ENCODE measurements around the gene SEMA5A. TPM values are rescaled to one million over a fixed set of nuclear protein-coding genes. Genes with fewer than 3 reads are reported as not detected.

Gene SEMA5A
- total RNA-seq, 1 experiment from 2014 or later = 15.9 TPM

DNA sequence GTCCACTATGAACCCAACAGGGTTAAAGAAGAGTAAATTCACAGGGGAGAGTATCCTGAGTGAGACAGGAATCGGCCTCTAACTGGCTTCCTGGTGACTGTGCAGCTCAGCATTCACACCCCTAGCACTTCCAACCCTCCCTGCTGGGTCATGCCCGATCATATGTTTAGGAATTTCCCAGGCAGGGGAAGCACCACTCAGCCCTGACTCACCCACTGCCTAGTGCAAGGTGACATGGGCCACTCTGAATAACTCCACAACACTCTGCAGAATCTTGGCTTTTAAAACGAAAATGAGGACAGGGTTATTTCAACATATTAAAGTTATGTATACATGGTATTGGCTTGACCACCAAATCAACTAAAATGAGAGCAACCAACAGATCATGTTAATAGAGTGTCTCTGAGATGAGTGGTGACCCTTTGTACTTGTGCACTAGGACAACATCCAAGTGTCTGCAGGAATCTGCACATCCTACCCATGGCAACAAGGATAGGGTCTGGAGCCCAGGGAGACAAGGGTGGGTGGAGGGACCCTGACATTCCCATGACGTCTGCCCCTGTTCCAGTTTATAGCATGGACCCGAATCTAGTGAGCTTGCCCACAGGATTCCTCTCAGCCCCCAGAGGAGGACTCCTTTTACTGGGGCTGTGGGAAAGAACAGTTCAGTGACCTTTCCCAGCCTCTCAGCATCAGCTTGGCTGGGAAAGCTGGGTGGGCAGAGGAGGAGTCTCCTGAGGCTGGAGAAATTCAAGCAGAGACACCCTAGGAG is 485.8 kb downstream of the SEMA5A start:
- DNase-seq (ENCODE audit: low read depth in 1 of 2, low spot score in 2 of 2) = peak; percentile 82 to 92
- no peaks in the 10 kb centered on the region for H3K9me3 ChIP-seq (replicated peaks)
- no peak overlapping the region for H3K4me3 ChIP-seq
- peak overlapping the region; percentile 47 for H3K27ac ChIP-seq
- H3K36me3 ChIP-seq = no peaks in the 10 kb centered on the region; the same call in 1 of the 2 replicates
- peaks cover 17% of the 10 kb centered on the region for H3K4me1 ChIP-seq (replicated peaks)
- H3K27me3 ChIP-seq (replicated peaks) = no peaks in the 10 kb centered on the region

DNA sequence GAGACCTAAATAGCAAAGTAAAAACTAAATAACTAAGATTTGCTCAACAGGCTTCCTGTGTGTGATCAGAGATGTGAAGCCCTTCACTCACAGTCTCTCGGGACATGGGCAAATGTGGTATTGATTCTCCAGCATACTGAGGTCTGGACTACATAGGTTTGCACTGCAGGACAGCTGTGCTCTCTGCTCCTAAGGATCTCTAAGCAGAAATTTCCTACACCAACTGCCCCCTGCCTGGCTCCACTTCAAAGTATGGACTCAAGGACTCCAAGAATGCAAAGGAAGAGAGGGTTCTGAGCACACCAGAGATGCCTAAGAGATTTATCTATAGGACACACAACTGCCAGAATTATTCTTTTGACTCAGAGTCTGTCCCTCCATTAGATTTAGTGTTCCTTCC is 487.2 kb downstream of the SEMA5A start:
- H3K27me3 ChIP-seq (replicated peaks) = no peaks in the 10 kb centered on the region
- H3K36me3 ChIP-seq = no peaks in the 10 kb centered on the region
- no peak overlapping the region for H3K27ac ChIP-seq
- DNase-seq (ENCODE audit: low read depth in 1 of 2, low spot score in 2 of 2) = no peak
- H3K9me3 ChIP-seq (replicated peaks) = no peaks in the 10 kb centered on the region
- H3K4me3 ChIP-seq = no peak overlapping the region
- peaks cover 17% of the 10 kb centered on the region for H3K4me1 ChIP-seq (replicated peaks)

DNA sequence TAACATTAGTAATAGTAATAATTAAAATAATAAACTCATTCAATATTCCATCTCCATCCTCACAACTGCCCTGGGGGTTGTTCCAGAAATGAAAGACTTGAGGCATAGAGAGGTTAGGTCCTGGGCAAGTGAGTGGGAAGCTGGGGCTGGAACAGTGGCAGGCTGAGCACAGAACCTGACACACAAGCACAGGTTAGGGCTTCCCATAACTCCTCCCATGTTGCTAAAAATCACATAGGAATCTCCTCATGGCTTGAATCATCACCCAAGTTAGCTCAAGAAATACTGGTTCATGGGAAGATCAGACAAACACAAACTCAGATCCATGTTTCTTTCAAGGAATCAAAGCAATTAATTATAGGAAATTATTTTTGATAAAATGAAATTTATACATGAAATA is 487.7 kb downstream of the SEMA5A start:
- no peaks in the 10 kb centered on the region for H3K27me3 ChIP-seq (replicated peaks)
- H3K36me3 ChIP-seq = no peaks in the 10 kb centered on the region
- H3K4me1 ChIP-seq (replicated peaks) = peaks cover 17% of the 10 kb centered on the region
- DNase-seq (ENCODE audit: low read depth in 1 of 2, low spot score in 2 of 2) = no peak
- H3K27ac ChIP-seq = no peak overlapping the region
- H3K9me3 ChIP-seq (replicated peaks) = no peaks in the 10 kb centered on the region
- H3K4me3 ChIP-seq = no peak overlapping the region

DNA sequence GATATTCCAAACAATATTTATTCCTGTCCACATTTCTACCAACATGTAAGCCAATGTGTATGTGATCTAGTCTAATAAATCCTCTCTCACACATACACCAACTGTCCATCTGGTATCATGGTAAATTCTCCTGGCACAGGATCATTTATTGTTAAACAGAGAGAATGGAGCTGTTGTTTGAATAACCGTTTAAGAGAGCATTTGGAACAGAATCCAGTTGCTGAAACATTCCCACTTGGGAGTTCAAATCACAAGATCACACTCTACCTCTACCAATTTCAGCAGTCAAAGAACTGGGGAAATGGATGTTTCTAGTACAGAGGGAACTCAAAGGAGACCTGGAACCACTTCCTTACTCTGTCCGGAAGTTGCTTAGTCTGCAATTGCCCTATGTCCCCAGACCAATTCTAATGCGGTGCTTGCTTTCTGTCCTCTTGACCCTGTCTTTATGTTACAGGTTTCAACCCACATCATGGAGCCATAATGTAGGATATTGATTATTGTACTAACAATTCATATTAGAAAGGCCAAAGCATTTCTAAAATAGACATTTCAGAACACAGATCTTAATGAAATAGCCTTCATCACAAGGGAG is 488.4 kb downstream of the SEMA5A start:
- Histone ChIP-seq H3K9me3 (replicated peaks) (no peaks in the 10 kb centered on the region), H3K36me3 (no peaks in the 10 kb centered on the region), H3K27ac (no peak overlapping the region), H3K4me1 (replicated peaks) (peaks cover 17% of the 10 kb centered on the region), H3K4me3 (no peak overlapping the region), H3K27me3 (replicated peaks) (no peaks in the 10 kb centered on the region)
- no peak for DNase-seq (ENCODE audit: low read depth in 1 of 2, low spot score in 2 of 2)

DNA sequence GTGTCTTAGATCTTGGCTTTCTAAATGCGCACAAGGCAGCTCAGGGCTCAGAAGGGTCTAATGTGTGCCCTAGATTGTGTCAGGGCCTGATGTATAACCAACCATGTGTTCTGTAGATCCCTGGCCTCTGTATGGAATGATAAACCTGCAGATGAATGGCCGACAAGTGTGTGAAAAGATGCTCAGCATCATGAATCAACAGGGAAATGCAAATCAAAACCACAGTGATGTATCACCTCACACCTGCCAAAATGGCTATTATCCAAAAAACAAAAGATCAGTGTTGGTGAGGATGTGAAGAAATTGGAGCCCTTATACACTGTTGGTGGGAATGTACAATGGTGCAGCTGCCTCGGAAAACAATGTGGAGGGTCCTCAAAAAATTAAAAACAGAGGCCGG is 489.8 kb downstream of the SEMA5A start:
- Histone ChIP-seq H3K27ac (no peak overlapping the region), H3K4me3 (no peak overlapping the region), H3K27me3 (replicated peaks) (no peaks in the 10 kb centered on the region), H3K4me1 (replicated peaks) (peaks cover 17% of the 10 kb centered on the region), H3K9me3 (replicated peaks) (no peaks in the 10 kb centered on the region), H3K36me3 (no peaks in the 10 kb centered on the region)
- no peak for DNase-seq (ENCODE audit: low read depth in 1 of 2, low spot score in 2 of 2)

DNA sequence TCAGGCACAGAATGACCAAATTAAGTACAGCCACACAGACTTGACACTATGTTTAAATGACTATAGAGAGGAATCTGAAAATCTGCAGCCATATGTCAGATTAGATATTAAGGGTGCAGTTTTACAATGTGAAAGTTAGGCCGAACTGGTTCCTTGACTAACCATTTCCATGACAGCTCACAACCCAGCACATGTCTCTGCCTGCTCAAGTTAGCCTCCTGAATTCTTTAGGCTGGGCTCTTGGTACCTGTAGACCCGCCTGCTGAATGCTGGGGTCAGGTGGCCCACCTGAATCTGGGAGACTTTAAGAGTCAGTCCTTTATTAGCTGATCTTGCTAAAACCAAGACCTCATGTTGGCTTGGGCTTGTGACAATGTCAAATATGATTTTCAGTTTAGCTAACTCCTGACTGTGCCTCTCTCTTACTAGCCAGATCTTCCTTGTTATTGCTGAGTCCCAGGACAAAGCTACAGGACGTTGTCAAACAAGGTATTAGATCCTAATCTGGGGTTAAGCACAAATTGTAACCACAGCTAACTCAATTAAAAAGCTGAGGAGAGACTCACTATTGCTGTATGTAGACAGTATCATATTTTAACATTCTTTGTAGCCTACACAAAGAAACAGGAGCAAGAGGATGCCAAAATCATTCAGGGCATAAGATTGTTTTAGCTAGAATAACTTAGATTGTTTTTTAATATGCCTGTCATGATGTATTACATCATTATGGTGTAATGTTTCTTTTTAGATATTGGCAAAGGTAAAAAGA is 490.9 kb downstream of the SEMA5A start:
- no peaks in the 10 kb centered on the region for H3K9me3 ChIP-seq (replicated peaks)
- no peak overlapping the region for H3K4me3 ChIP-seq
- no peaks in the 10 kb centered on the region for H3K36me3 ChIP-seq
- H3K4me1 ChIP-seq (replicated peaks) = peaks cover 12% of the 10 kb centered on the region
- H3K27ac ChIP-seq = no peak overlapping the region
- no peaks in the 10 kb centered on the region for H3K27me3 ChIP-seq (replicated peaks)
- DNase-seq (ENCODE audit: low read depth in 1 of 2, low spot score in 2 of 2) = no peak

DNA sequence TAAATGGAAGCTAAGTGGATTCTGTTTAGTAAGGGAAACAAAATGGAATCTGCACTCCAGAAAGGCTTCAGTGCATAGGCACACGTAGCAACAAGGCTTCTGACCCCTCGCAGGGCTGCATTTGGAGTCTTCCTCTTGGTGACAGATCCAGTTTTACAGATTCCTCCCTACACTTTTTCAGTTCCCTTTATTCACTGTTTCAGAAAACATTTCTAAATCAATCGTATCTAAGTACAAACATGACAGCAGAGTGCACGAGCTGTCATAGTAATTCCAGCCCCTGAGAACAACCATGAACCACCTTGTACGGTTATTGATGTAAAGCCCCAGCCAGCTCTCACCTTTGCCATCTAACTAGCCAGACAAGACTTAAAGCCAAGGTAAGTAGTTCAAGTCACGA is 491.6 kb downstream of the SEMA5A start:
- no peak overlapping the region for H3K27ac ChIP-seq

DNA sequence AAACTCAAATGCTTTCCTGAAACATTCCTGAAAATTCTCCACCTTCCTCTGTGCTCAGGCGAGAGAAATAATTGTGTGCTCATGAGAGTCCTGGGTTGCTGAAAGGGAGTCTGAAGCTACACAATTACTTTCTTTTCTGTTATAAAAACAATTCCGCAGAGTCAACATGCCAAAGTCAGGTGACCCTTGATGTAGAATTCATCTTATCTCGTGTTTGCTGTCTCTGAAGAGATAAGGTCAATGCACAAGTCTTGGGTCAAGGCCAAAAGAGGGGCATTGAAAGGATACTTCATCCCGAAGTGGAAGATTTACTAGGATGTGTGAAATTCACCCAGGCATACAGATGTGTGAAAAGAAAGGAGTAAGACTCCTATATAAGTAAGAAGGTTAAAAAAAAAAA is 493.5 kb downstream of the SEMA5A start:
- Histone ChIP-seq H3K4me1 (replicated peaks) (peaks cover 2% of the 10 kb centered on the region), H3K9me3 (replicated peaks) (no peaks in the 10 kb centered on the region), H3K36me3 (peaks cover 6% of the 10 kb centered on the region; the same call in 1 of the 2 replicates), H3K4me3 (no peak overlapping the region), H3K27me3 (replicated peaks) (no peaks in the 10 kb centered on the region), H3K27ac (no peak overlapping the region)
- no peak for DNase-seq (ENCODE audit: low read depth in 1 of 2, low spot score in 2 of 2)

More for the DNA sequence above, 491.6 kb downstream of the SEMA5A start:
- peaks cover 6% of the 10 kb centered on the region; the same call in 1 of the 2 replicates for H3K4me1 ChIP-seq (replicated peaks)
- no peaks in the 10 kb centered on the region for H3K27me3 ChIP-seq (replicated peaks)
- H3K4me3 ChIP-seq = no peak overlapping the region
- H3K36me3 ChIP-seq = 0 out of 2 replicates have a peak, but pooled peaks cover 3% of the 10 kb centered on the region
- H3K9me3 ChIP-seq (replicated peaks) = no peaks in the 10 kb centered on the region
- DNase-seq (ENCODE audit: low read depth in 1 of 2, low spot score in 2 of 2) = no peak

DNA sequence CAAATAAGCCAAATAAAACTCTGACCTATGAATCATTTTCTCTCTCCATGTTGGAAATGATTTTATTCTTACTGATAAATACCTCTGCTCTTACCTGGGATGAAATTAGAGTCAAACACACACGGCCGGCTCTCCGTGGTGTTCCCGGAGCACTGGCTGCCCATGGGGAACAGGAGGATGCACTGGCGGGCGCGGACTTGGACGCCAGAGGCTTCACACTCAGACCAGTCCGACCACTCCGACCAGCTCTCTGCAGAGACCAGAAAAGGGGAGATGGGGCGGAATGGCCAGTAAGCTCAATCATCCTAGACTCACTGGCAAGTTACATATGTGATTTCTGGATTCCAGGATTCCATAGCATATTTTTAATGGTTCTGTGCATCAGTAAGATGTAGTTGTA is 494.1 kb downstream of the SEMA5A start:
- Histone ChIP-seq H3K4me1 (replicated peaks) (peaks cover 9% of the 10 kb centered on the region), H3K27ac (no peak overlapping the region), H3K36me3 (peaks cover 6% of the 10 kb centered on the region; the same call in 1 of the 2 replicates), H3K27me3 (replicated peaks) (no peaks in the 10 kb centered on the region), H3K4me3 (no peak overlapping the region), H3K9me3 (replicated peaks) (no peaks in the 10 kb centered on the region)
- DNase-seq (ENCODE audit: low read depth in 1 of 2, low spot score in 2 of 2) = no peak

DNA sequence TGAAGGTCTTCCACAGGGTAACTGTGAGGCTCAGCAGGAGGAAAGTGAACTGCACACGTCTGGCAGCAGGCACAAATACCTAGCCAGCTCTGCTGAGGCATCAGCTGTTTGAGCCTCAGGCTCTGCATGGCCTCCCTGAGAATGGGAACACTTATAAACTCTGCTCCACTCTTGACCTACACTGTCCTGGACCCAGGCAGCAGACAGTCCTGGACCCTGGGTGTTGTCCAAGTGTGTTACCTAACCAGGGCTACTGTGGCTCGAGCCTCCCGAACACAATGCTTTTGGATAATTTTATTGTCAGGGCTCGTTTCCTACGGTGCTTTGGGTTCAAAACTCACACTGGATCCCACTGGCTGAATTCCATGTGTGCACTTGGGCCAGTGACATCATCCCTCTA is 497.9 kb downstream of the SEMA5A start:
- Histone ChIP-seq H3K4me1 (replicated peaks) (peaks cover 15% of the 10 kb centered on the region), H3K4me3 (no peak overlapping the region), H3K27ac (no peak overlapping the region), H3K9me3 (replicated peaks) (no peaks in the 10 kb centered on the region; the same call in 1 of the 2 replicates), H3K27me3 (replicated peaks) (no peaks in the 10 kb centered on the region), H3K36me3 (peaks cover 15% of the 10 kb centered on the region; the same call in 1 of the 2 replicates)
- DNase-seq (ENCODE audit: low read depth in 1 of 2, low spot score in 2 of 2) = no peak

DNA sequence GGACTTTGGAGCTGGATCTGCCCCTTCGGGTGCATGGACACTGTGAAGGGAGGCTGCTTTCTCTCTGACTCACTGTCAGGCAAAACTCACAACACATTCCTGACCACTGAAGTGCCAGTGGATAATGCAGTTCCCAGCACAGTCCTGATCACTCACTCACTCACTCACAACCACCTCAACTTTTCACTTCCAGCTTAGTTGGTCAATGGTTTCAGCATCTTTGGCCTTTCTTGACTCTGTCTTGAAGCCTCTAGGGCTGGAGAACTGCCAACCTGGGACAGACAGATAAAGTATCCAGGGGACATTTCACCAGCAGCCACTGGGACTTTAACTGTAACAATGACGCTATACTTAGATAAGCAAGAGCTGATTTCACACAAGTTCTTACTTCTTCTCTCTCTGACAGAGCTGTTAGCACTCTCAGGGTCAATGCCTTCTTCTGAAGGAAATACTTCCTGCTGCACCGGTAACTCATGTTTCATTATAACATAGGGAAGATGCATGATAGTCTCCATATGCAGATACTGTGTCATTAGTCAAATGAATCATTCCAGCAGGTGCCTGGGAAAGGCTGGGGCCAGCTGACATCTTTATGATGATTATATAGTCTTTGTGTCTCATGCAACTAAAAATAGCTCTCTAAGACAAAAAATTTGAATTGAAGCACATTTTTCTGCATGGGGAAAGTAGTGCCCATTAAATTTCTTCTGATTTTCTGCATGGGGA is 499.0 kb downstream of the SEMA5A start:
- H3K4me3 ChIP-seq = no peak overlapping the region
- H3K9me3 ChIP-seq (replicated peaks) = no peaks in the 10 kb centered on the region; the same call in 1 of the 2 replicates
- no peak overlapping the region for H3K27ac ChIP-seq
- peaks cover 15% of the 10 kb centered on the region; the same call in 1 of the 2 replicates for H3K36me3 ChIP-seq
- H3K4me1 ChIP-seq (replicated peaks) = peaks cover 15% of the 10 kb centered on the region
- H3K27me3 ChIP-seq (replicated peaks) = no peaks in the 10 kb centered on the region
- peak; percentile 52 to 61 for DNase-seq (ENCODE audit: low read depth in 1 of 2, low spot score in 2 of 2)

DNA sequence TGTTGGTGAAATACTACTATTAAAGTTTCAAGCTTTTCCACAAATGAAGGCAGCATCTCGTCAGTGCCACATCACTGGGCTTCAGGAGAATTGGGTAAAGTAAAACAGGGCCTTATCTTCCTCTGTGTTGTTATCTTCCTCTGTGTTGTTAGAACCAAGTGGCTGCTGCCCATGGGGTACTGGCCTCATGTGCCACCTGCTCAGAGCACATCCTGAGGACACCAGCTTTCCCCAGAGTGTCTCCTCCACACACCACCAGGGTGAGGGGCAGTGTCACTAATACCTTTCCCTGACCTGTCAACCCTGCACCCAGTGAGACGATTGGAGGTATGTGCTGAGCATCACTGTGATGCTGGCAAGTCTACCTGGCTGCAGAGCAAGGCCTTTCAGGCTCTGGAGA is 499.9 kb downstream of the SEMA5A start:
- Histone ChIP-seq H3K9me3 (replicated peaks) (no peaks in the 10 kb centered on the region; the same call in 1 of the 2 replicates), H3K36me3 (peaks cover 15% of the 10 kb centered on the region; the same call in 1 of the 2 replicates), H3K4me3 (no peak overlapping the region), H3K4me1 (replicated peaks) (peaks cover 15% of the 10 kb centered on the region), H3K27me3 (replicated peaks) (no peaks in the 10 kb centered on the region), H3K27ac (no peak overlapping the region)
- no peak for DNase-seq (ENCODE audit: low read depth in 1 of 2, low spot score in 2 of 2)

DNA sequence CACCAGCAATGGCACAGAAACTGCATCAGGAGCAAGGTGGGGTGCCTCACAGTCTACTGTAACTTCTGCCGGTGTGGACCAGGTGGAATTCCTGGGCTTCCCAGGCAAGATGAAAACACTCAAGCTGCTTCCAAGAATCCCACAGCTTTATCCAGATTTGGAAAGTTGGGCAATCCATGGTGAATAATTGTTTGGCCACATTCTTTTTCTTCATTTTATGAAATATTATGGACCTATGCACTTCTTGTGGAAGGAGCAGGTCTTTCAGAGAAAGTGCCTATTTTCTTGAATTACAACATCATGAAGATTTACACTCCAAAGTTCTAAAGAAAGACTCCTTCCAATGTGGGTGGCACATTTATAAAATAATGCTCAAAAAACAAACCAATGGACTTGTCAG is 503.6 kb downstream of the SEMA5A start:
- H3K9me3 ChIP-seq (replicated peaks) = no peaks in the 10 kb centered on the region; the same call in 1 of the 2 replicates
- H3K27ac ChIP-seq = no peak overlapping the region
- no peak for DNase-seq (ENCODE audit: low read depth in 1 of 2, low spot score in 2 of 2)
- peaks cover 13% of the 10 kb centered on the region; the same call in 1 of the 2 replicates for H3K36me3 ChIP-seq
- no peak overlapping the region for H3K4me3 ChIP-seq
- H3K4me1 ChIP-seq (replicated peaks) = peaks cover 11% of the 10 kb centered on the region
- no peaks in the 10 kb centered on the region for H3K27me3 ChIP-seq (replicated peaks)
